ENCODE measurements around the gene FAM78A. TPM values are rescaled to one million over a fixed set of nuclear protein-coding genes. Genes with fewer than 3 reads are reported as not detected.

FAM78A gene
- total RNA-seq, 4 donors from 2014 or later: 1.00 to 3.4 (median 2.2) TPM

DNA sequence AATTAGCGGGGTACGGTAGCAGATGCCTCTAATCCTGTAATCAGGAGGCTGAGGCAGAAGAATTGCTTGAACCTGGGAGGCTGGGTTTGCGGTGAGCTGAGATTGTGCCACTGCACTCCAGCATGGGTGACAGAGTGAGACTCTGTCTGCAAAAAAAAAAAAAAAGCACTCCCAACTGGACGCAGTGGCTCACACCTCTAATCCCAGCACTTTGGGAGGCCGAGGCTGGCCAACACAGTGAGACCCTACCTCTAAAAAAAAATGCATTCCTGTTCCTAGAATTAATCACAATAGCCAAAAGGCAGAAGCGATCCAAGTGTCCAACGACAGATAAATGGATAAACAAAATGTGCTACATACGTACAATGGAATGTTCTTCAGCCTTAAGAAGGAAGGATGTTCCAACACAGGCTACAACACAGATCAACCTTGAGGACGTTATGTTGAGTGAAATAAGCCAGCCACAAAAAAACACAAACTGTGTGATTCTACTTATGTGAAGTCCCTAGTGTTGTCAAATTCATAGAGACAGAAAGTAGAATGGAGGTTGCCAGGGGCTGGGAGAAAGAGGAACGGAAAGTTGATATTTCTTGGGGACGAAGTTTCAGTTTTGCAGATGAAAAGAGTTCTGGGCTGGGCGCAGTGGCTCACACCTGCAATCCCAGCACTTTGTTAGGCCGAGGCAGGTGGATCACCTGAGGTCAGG is 13.8 kb downstream of the FAM78A start:
- in situ Hi-C loops (cut with MboI; ENCODE audit: low pct_ligation_motif_present in 1 of 4, low pct_unique_long_range_greater_than_20kb in 1 of 4, low sequenced_read_pairs in 3 of 4) (no loop called here), intact Hi-C loops (cut with DNase I; ENCODE audit: low total_unique reads) (no loop called here)
- peaks cover 0 to 8% (median 0%) of the 10 kb centered on the region in 4 donors for H3K4me1 ChIP-seq
- H3K36me3 ChIP-seq: no peaks in the 10 kb centered on the region
- H3K27me3 ChIP-seq: no peaks in the 10 kb centered on the region
- WGBS, 2 donors (ENCODE audit: low coverage in 1 of 2): 65 to 73% methylated on average over 12 to 13 of the region's 13 CpGs
- peak overlapping the region in 3 of 4 donors; percentile 13 to 30 (median 24) for H3K27ac ChIP-seq
- H3K4me3 ChIP-seq: no peak overlapping the region
- no peak for TF ChIP-seq EP300 (IDR thresholded peaks at IDR 0.05; ENCODE audit: low read depth)
- TF ChIP-seq POLR2AphosphoS5 (IDR thresholded peaks at IDR 0.05): no peak
- no peak for TF ChIP-seq POLR2A (IDR thresholded peaks at IDR 0.05)
- TF ChIP-seq, protein P1, sequence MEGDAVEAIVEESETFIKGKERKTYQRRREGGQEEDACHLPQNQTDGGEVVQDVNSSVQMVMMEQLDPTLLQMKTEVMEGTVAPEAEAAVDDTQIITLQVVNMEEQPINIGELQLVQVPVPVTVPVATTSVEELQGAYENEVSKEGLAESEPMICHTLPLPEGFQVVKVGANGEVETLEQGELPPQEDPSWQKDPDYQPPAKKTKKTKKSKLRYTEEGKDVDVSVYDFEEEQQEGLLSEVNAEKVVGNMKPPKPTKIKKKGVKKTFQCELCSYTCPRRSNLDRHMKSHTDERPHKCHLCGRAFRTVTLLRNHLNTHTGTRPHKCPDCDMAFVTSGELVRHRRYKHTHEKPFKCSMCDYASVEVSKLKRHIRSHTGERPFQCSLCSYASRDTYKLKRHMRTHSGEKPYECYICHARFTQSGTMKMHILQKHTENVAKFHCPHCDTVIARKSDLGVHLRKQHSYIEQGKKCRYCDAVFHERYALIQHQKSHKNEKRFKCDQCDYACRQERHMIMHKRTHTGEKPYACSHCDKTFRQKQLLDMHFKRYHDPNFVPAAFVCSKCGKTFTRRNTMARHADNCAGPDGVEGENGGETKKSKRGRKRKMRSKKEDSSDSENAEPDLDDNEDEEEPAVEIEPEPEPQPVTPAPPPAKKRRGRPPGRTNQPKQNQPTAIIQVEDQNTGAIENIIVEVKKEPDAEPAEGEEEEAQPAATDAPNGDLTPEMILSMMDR (IDR thresholded peaks at IDR 0.05): no peak
- DNase-seq: peak; percentile 41
- H3K9me3 ChIP-seq: no peaks in the 10 kb centered on the region

DNA sequence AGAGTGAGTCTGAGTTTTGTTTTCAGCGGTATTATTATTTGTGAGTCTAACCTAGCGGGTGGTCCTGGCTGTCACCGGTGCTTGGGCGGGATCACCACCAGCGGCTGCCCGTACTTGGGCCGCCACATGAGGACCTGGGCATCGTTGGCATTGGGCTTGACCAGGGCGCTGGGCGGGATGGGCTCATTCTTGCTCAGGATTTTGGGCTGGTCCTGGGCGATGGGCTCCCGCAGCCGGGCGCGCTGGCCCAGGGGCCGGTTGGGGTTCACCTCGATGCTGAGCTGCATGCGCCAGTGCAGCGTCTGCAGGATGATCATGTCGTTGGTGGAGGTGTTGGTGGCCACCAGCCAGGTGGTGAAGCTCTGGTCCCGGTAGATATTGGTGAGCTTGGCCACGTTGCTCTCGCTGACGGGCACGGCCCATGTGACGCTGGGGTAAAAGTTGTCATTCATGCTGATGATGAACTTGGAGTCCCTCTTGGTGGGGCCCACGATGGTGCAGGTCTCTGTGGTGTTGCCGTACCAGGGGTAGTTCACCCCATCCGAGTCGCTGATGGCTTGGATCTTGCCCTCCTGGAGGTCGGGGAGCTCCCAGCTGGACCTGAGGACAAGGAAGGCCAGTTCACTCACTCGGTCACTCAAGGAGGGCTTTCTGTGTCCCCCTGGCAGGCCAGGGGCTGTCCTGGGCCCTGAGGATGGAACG is 15.4 kb downstream of the FAM78A start:
- no peak overlapping the region for H3K4me3 ChIP-seq
- in situ Hi-C loops (cut with MboI; ENCODE audit: low pct_ligation_motif_present in 1 of 4, low pct_unique_long_range_greater_than_20kb in 1 of 4, low sequenced_read_pairs in 3 of 4) (no loop called here), intact Hi-C loops (cut with DNase I; ENCODE audit: low total_unique reads) (no loop called here)
- TF ChIP-seq POLR2AphosphoS5 (IDR thresholded peaks at IDR 0.05) (no peak), POLR2A (IDR thresholded peaks at IDR 0.05) (no peak), EP300 (IDR thresholded peaks at IDR 0.05; ENCODE audit: low read depth) (no peak)
- TF ChIP-seq, protein P1 (IDR thresholded peaks at IDR 0.05): no peak
- no peaks in the 10 kb centered on the region for H3K9me3 ChIP-seq
- H3K27me3 ChIP-seq: no peaks in the 10 kb centered on the region
- H3K27ac ChIP-seq: no peak overlapping the region
- no peak for DNase-seq
- H3K36me3 ChIP-seq: no peaks in the 10 kb centered on the region
- WGBS, 2 donors (ENCODE audit: low coverage in 1 of 2): 96% methylated on average over 31 of the region's 33 CpGs; no CpG with 5 or more reads in 1 of the 2 donors
- H3K4me1 ChIP-seq: peaks cover 0 to 7% (median 0%) of the 10 kb centered on the region in 4 donors

DNA sequence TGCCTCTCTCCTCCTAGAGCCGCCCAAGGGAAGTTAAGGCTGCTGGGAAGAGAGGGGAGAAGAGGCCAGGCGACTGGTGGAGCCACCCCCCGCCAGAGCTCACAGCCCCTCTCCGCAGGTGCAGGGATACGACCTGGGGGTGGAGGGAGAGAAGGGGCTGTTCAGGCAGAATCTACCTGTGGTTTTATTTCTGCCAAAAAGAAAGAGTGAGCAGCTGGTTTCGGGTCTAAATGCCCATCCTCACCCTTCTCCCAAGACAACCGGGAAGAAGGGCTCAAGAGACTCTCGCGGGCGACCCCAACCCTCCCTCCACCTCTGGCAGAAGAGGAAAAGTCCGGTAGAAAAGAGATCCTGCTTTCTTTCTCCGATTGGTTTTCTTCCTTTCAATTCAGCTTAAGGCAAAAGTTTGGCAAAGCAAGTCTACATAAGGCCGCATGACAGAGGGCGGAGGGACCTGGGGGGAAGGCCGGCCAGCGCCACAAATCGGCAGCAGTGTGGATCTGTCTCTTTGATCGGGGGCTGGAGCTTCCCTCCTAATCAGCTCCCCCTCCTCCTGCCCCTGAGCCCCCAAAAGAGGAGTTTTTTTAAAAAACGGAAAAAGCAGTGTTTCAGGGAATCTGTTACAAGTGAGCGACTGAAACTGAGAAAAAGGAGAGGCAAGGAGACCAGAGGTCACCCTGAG is 16.3 kb downstream of the FAM78A start:
- peaks cover 0 to 12% (median 0%) of the 10 kb centered on the region in 4 donors for H3K4me1 ChIP-seq
- intact Hi-C loops (cut with DNase I; ENCODE audit: low total_unique reads) (no loop called here), in situ Hi-C loops (cut with MboI; ENCODE audit: low pct_ligation_motif_present in 1 of 4, low pct_unique_long_range_greater_than_20kb in 1 of 4, low sequenced_read_pairs in 3 of 4) (no loop called here)
- H3K4me3 ChIP-seq: no peak overlapping the region
- no peaks in the 10 kb centered on the region for H3K27me3 ChIP-seq
- H3K9me3 ChIP-seq: no peaks in the 10 kb centered on the region
- TF ChIP-seq, protein P1 (IDR thresholded peaks at IDR 0.05): no peak
- no peak for TF ChIP-seq POLR2AphosphoS5 (IDR thresholded peaks at IDR 0.05)
- TF ChIP-seq POLR2A (IDR thresholded peaks at IDR 0.05): no peak
- no peak for TF ChIP-seq EP300 (IDR thresholded peaks at IDR 0.05; ENCODE audit: low read depth)
- no peaks in the 10 kb centered on the region for H3K36me3 ChIP-seq
- DNase-seq: no peak
- no peak overlapping the region for H3K27ac ChIP-seq
- 84 to 86% methylated on average over 7 to 20 of the region's 20 CpGs for WGBS, 2 donors (ENCODE audit: low coverage in 1 of 2)

DNA sequence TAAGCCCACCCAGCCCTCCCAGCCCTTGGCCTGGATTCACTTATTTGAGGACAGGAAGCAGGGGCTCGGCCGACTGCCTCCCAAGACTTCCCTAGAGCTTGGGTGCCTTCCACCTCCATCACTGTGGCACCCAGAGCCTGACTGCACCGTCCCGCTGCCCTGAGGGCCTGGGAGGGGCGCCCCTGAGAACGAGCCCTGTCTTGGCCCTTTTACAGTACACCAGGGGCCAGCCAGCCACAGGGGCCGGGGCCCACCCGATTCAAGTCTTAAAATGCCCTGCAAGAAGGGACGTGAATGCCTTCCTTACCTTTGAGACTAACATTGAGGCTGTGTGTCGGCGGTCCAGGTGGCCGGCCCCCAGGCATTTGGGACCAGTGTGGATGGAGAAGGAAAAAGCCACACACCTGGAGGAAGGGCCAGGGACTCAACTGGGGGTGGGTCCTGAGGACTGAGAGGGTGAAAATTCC is 16.8 kb downstream of the FAM78A start:
- H3K4me1 ChIP-seq: peaks cover 0 to 15% (median 1%) of the 10 kb centered on the region in 4 donors
- no peaks in the 10 kb centered on the region for H3K27me3 ChIP-seq
- no peak overlapping the region for H3K27ac ChIP-seq
- intact Hi-C loops (cut with DNase I; ENCODE audit: low total_unique reads): no loop called here
- H3K36me3 ChIP-seq: no peaks in the 10 kb centered on the region
- 98% methylated on average over 10 of the region's 12 CpGs; no CpG with 5 or more reads in 1 of the 2 donors for WGBS, 2 donors (ENCODE audit: low coverage in 1 of 2)
- in situ Hi-C loops (cut with MboI; ENCODE audit: low pct_ligation_motif_present in 1 of 4, low pct_unique_long_range_greater_than_20kb in 1 of 4, low sequenced_read_pairs in 3 of 4): no loop called here
- DNase-seq: no peak
- TF ChIP-seq POLR2AphosphoS5 (IDR thresholded peaks at IDR 0.05) (no peak), EP300 (IDR thresholded peaks at IDR 0.05; ENCODE audit: low read depth) (no peak), POLR2A (IDR thresholded peaks at IDR 0.05) (no peak)
- TF ChIP-seq, protein P1 (IDR thresholded peaks at IDR 0.05): no peak
- no peak overlapping the region for H3K4me3 ChIP-seq
- no peaks in the 10 kb centered on the region for H3K9me3 ChIP-seq

Measured in transverse colon (tissue), 4 donors.